DOHH2 (cell line): ENCODE measurements around the gene PEMT.

ENCODE experiments used
- H3F3A ChIP-seq: fragments of 200-600 bp; sonication (generic), shearing (Covaris generic); 2 replicates; pipeline ENCODE4 v1.6.0; 2016; ENCODE audit warnings: antibody characterized with exemption, mild to moderate bottlenecking; ENCODE audit not compliant: control insufficient read depth, insufficient read depth
- H3K27ac ChIP-seq: fragments of 200-600 bp; sonication (generic); 2 replicates; pipeline ENCODE4 v1.5.1; 2014; ENCODE audit warnings: low read depth, mild to moderate bottlenecking, low read length, moderate library complexity
- H3K27me3 ChIP-seq: fragments of 200-600 bp; sonication (generic); 2 replicates; pipeline ENCODE4 v1.6.1; 2014; ENCODE audit warnings: mild to moderate bottlenecking, low read length, mixed read lengths; ENCODE audit not compliant: control insufficient read depth
- H3K36me3 ChIP-seq: fragments of 200-600 bp; sonication (generic); 2 replicates; pipeline ENCODE4 v1.6.1; 2014; ENCODE audit warnings: mild to moderate bottlenecking, low read length, moderate library complexity, mixed read lengths; ENCODE audit not compliant: control insufficient read depth
- H3K4me1 ChIP-seq: fragments of 200-600 bp; sonication (generic); 2 replicates; pipeline ENCODE4 v1.6.1; 2014; ENCODE audit warnings: mild to moderate bottlenecking, low read length, mixed read lengths; ENCODE audit not compliant: control insufficient read depth
- H3K4me2 ChIP-seq: fragments of 200-600 bp; sonication (generic); 2 replicates; pipeline ENCODE4 v1.6.0; 2014; ENCODE audit warnings: mild to moderate bottlenecking, low read length, moderate library complexity
- H3K4me3 ChIP-seq: fragments of 200-600 bp; sonication (generic); 2 replicates; pipeline ENCODE4 v1.5.1; 2014; ENCODE audit warnings: mild to moderate bottlenecking, low read length, mixed read lengths
- H3K79me2 ChIP-seq: fragments of 200-600 bp; sonication (generic); 2 replicates; pipeline ENCODE4 v1.6.1; 2014; ENCODE audit warnings: mild to moderate bottlenecking, low read length, mixed read lengths; ENCODE audit not compliant: control insufficient read depth
- H3K9me2 ChIP-seq: fragments of 200-600 bp; sonication (generic); replicated peaks from 2 replicates; pipeline ENCODE4 v1.6.1; 2014; ENCODE audit warnings: mild to moderate bottlenecking, low read length, mixed read lengths; ENCODE audit not compliant: control insufficient read depth
- H3K9me3 ChIP-seq: fragments of 200-600 bp; sonication (generic); 2 replicates; pipeline ENCODE4 v1.6.1; 2014; ENCODE audit warnings: antibody characterized with exemption, low read length, mixed read lengths; ENCODE audit not compliant: control insufficient read depth, insufficient read depth
- H4K20me1 ChIP-seq: fragments of 200-600 bp; sonication (generic); 2 replicates; pipeline ENCODE4 v1.6.0; 2014; ENCODE audit warnings: low read depth, mild to moderate bottlenecking, antibody characterized with exemption, low read length, moderate library complexity; ENCODE audit not compliant: control insufficient read depth, insufficient read depth
- CTCF ChIP-seq: fragments of 200-600 bp; sonication (generic); IDR thresholded peaks from one replicate; pipeline ENCODE4 v1.5.1; 2014; ENCODE audit warnings: antibody characterized with exemption, mild to moderate bottlenecking, low read depth, low read length; ENCODE audit not compliant: poor library complexity, severe bottlenecking
- EZH2phosphoT487 ChIP-seq: fragments of 200-600 bp; sonication (generic); IDR thresholded peaks from 2 replicates; pipeline ENCODE4 v1.6.1; 2017; ENCODE audit warnings: borderline replicate concordance, mild to moderate bottlenecking, antibody characterized with exemption, low read length, moderate library complexity, mixed read lengths

PEMT gene

GRCh38 chr17:17567631-17568030 lies 23.9 kb downstream of the PEMT start:
- peaks cover 4% of the 10 kb centered on the region; the same call in 1 of the 2 replicates for H4K20me1 ChIP-seq
- H3K9me3 ChIP-seq: no peaks in the 10 kb centered on the region
- TF ChIP-seq CTCF (no peak), EZH2phosphoT487 (no peak)
- no peak overlapping the region for H3K4me2 ChIP-seq
- H3K36me3 ChIP-seq: no peaks in the 10 kb centered on the region
- H3K4me3 ChIP-seq: no peak overlapping the region
- no peaks in the 10 kb centered on the region for H3K4me1 ChIP-seq
- no peak overlapping the region for H3K27ac ChIP-seq
- H3K9me2 ChIP-seq: no peaks in the 10 kb centered on the region
- no peaks in the 10 kb centered on the region for H3K27me3 ChIP-seq
- no peaks in the 10 kb centered on the region for H3F3A ChIP-seq
- H3K79me2 ChIP-seq: no peaks in the 10 kb centered on the region

- no peak overlapping the region for H3K4me2 ChIP-seq
- no peaks in the 10 kb centered on the region for H3K79me2 ChIP-seq
- TF ChIP-seq CTCF: no peak
- TF ChIP-seq EZH2phosphoT487: no peak
- H4K20me1 ChIP-seq: peaks cover 4% of the 10 kb centered on the region; the same call in 1 of the 2 replicates
- H3K27ac ChIP-seq: no peak overlapping the region
- no peaks in the 10 kb centered on the region for H3F3A ChIP-seq
- no peaks in the 10 kb centered on the region for H3K27me3 ChIP-seq
- H3K4me1 ChIP-seq: no peaks in the 10 kb centered on the region
- no peaks in the 10 kb centered on the region for H3K9me3 ChIP-seq
- no peaks in the 10 kb centered on the region for H3K36me3 ChIP-seq
- H3K9me2 ChIP-seq: no peaks in the 10 kb centered on the region
- H3K4me3 ChIP-seq: no peak overlapping the region
Measured at GRCh38 chr17:17566896-17567513, 24.5 kb downstream of the PEMT start.

GRCh38 chr17:17565471-17566339 lies 25.8 kb downstream of the PEMT start:
- H3K9me2 ChIP-seq: no peaks in the 10 kb centered on the region
- no peak overlapping the region for H3K27ac ChIP-seq
- no peak overlapping the region for H3K4me2 ChIP-seq
- no peaks in the 10 kb centered on the region for H3K79me2 ChIP-seq
- no peaks in the 10 kb centered on the region for H3K36me3 ChIP-seq
- no peaks in the 10 kb centered on the region for H3K27me3 ChIP-seq
- H3F3A ChIP-seq: no peaks in the 10 kb centered on the region
- H3K4me3 ChIP-seq: no peak overlapping the region
- no peak for TF ChIP-seq EZH2phosphoT487
- TF ChIP-seq CTCF: no peak
- H3K4me1 ChIP-seq: no peaks in the 10 kb centered on the region
- no peaks in the 10 kb centered on the region for H3K9me3 ChIP-seq
- 0 out of 2 replicates have a peak, but pooled peaks cover 4% of the 10 kb centered on the region for H4K20me1 ChIP-seq
